Measurements from ENCODE around the gene DCUN1D2. TPM values are rescaled to one million over a fixed set of nuclear protein-coding genes. Genes with fewer than 3 reads are reported as not detected.

The DCUN1D2 gene
- total RNA-seq, 2 experiments from 2014 or later: 9.2 to 16.5 TPM

GRCh38 chr13:113528101-113528812 is 37.7 kb upstream of the DCUN1D2 start:
- BruUV-seq (replicated peaks): no TSS peak
- DNase-seq (ENCODE audit: low spot score): no peak
- no peak overlapping the region for H3K27ac ChIP-seq (ENCODE audit: low read depth, low read length, poor library complexity, severe bottlenecking)
- no peak overlapping the region for H3K4me2 ChIP-seq (ENCODE audit: low read length)
- CTCF ChIA-PET (ENCODE audit: unreplicated experiment): no interaction called here
- H3K79me2 ChIP-seq (ENCODE audit: insufficient read depth, low read depth, low read length): no peaks in the 10 kb centered on the region
- intact Hi-C loops (cut with micrococcal nuclease; ENCODE audit: unreplicated experiment): no loop called here
- H3K4me1 ChIP-seq (ENCODE audit: insufficient read depth, low read length, poor library complexity, severe bottlenecking): peaks cover 21% of the 10 kb centered on the region
- H2AFZ ChIP-seq (ENCODE audit: low read length): no peak overlapping the region
- H4K20me1 ChIP-seq (ENCODE audit: insufficient read depth, low read length): no peaks in the 10 kb centered on the region
- no peaks in the 10 kb centered on the region for H3K9me2 ChIP-seq (ENCODE audit: insufficient read depth, low read length)
- no peak overlapping the region for H3K4me3 ChIP-seq (ENCODE audit: low read depth, low read length, poor library complexity, severe bottlenecking)
- H3K9me3 ChIP-seq (ENCODE audit: low read length): no peaks in the 10 kb centered on the region
- TF ChIP-seq EZH2phosphoT487 (IDR thresholded peaks at IDR 0.05; ENCODE audit: borderline replicate concordance, low read depth, low read length) (no peak), CTCF (conservative IDR thresholded peaks at IDR 0.05; ENCODE audit: low read length) (no peak)
- H3K36me3 ChIP-seq (ENCODE audit: insufficient read depth, low read length): no peaks in the 10 kb centered on the region
- POLR2A ChIA-PET: no interaction called here

GRCh38 chr13:113527272-113527958 is 36.9 kb upstream of the DCUN1D2 start:
- DNase-seq (ENCODE audit: low spot score): no peak
- H4K20me1 ChIP-seq (ENCODE audit: insufficient read depth, low read length): no peaks in the 10 kb centered on the region
- no peaks in the 10 kb centered on the region for H3K36me3 ChIP-seq (ENCODE audit: insufficient read depth, low read length)
- intact Hi-C loops (cut with micrococcal nuclease; ENCODE audit: unreplicated experiment): no loop called here
- no peak overlapping the region for H3K4me3 ChIP-seq (ENCODE audit: low read depth, low read length, poor library complexity, severe bottlenecking)
- H3K79me2 ChIP-seq (ENCODE audit: insufficient read depth, low read depth, low read length): no peaks in the 10 kb centered on the region
- CTCF ChIA-PET (ENCODE audit: unreplicated experiment): no interaction called here
- H3K27ac ChIP-seq (ENCODE audit: low read depth, low read length, poor library complexity, severe bottlenecking): no peak overlapping the region
- 0 out of 2 replicates have a peak overlapping the region, but pooled peaks have one; percentile 40 for H3K4me2 ChIP-seq (ENCODE audit: low read length)
- no TSS peak for BruUV-seq (replicated peaks)
- TF ChIP-seq CTCF (conservative IDR thresholded peaks at IDR 0.05; ENCODE audit: low read length) (no peak), EZH2phosphoT487 (IDR thresholded peaks at IDR 0.05; ENCODE audit: borderline replicate concordance, low read depth, low read length) (no peak)
- H2AFZ ChIP-seq (ENCODE audit: low read length): no peak overlapping the region
- H3K9me2 ChIP-seq (ENCODE audit: insufficient read depth, low read length): no peaks in the 10 kb centered on the region
- H3K4me1 ChIP-seq (ENCODE audit: insufficient read depth, low read length, poor library complexity, severe bottlenecking): peaks cover 21% of the 10 kb centered on the region
- H3K9me3 ChIP-seq (ENCODE audit: low read length): no peaks in the 10 kb centered on the region
- POLR2A ChIA-PET: no interaction called here
